Peyer's patch (tissue), 4 donors: ENCODE measurements around the gene HAND1. TPM values are rescaled to one million over a fixed set of nuclear protein-coding genes. Genes with fewer than 3 reads are reported as not detected.

Experiments used
- DNase-seq, 3 donors: peaks; one replicate each; pipeline ENCODE4 v3.0.0-alpha.2; 2017 to 2019
- H3K27ac ChIP-seq, 4 donors: fragments of 200-600 bp; sonication (generic); one replicate each; pipeline ENCODE4 v1.5.1; 2016 to 2019
- H3K27me3 ChIP-seq, 2 donors: fragments of 200-600 bp; sonication (generic); one replicate each; pipeline ENCODE4 v1.5.1; 2019
- H3K36me3 ChIP-seq, 3 donors: fragments of 200-600 bp; sonication (generic); one replicate each; pipeline ENCODE4 v1.5.1; 2016 to 2019
- H3K4me1 ChIP-seq, 4 donors: fragments of 200-600 bp; sonication (generic); one replicate each; pipeline ENCODE4 v1.5.1; 2016 to 2019
- H3K4me3 ChIP-seq, 4 donors: fragments of 200-600 bp; sonication (generic); 1 replicate in 3 of 4; 2 replicates in 1 of 4; pipeline ENCODE4 v1.5.1; 2016 to 2019; ENCODE audit warnings: mild to moderate bottlenecking in 1 of 4
- H3K9me3 ChIP-seq, 4 donors: fragments of 200-600 bp; sonication (generic); one replicate each; pipeline ENCODE4 v1.5.1; 2016 to 2019; ENCODE audit warnings: mild to moderate bottlenecking in 1 of 4
- CTCF ChIP-seq, 6 experiments: fragments of 450-650 bp in 4 of 6; fragments of 200-600 bp in 2 of 6; sonication (generic) in 1 of 6; IDR thresholded peaks; one replicate each; pipeline ENCODE4 v1.5.1; 2017 to 2019; ENCODE audit warnings: antibody characterized with exemption in 6 of 6, mild to moderate bottlenecking in 3 of 6, moderate library complexity in 1 of 6
- POLR2A ChIP-seq, 2 donors: fragments of 450-650 bp; IDR thresholded peaks; one replicate each; pipeline ENCODE4 v1.5.1; 2017; ENCODE audit warnings: antibody characterized with exemption in 2 of 2, mild to moderate bottlenecking in 2 of 2, moderate library complexity in 2 of 2
- total RNA-seq, 4 donors: library from RNA; depleted of rRNA; stranded (reverse); fragments of >200 nt; gene quantifications; one replicate each; pipeline ENCODE4 v1.1.0, GENCODE V29; 2016

HAND1 gene
- total RNA-seq, 4 donors from 2014 or later = 0.54 to 1.8 TPM; not detected in 2

- DNase-seq = no peak
- Histone ChIP-seq H3K9me3 (no peaks in the 10 kb centered on the region), H3K4me3 (no peak overlapping the region), H3K27ac (no peak overlapping the region), H3K36me3 (peaks cover 0 to 13% (median 0%) of the 10 kb centered on the region in 3 donors), H3K4me1 (no peaks in the 10 kb centered on the region), H3K27me3 (no peaks in the 10 kb centered on the region)
- TF ChIP-seq POLR2A (IDR thresholded peaks at IDR 0.05) = no peak
- no peak for TF ChIP-seq CTCF (IDR thresholded peaks at IDR 0.05)
Measured at GRCh38 chr5:154430466-154430865, 47.6 kb downstream of the HAND1 start.

GRCh38 chr5:154429341-154429740, 48.7 kb downstream of the HAND1 start:
- H3K9me3 ChIP-seq = no peaks in the 10 kb centered on the region
- peaks cover 0 to 2% (median 0%) of the 10 kb centered on the region in 3 donors for H3K36me3 ChIP-seq
- no peak for DNase-seq
- no peaks in the 10 kb centered on the region for H3K27me3 ChIP-seq
- no peaks in the 10 kb centered on the region for H3K4me1 ChIP-seq
- H3K4me3 ChIP-seq = no peak overlapping the region
- TF ChIP-seq CTCF (IDR thresholded peaks at IDR 0.05) = no peak
- TF ChIP-seq POLR2A (IDR thresholded peaks at IDR 0.05) = no peak
- H3K27ac ChIP-seq = no peak overlapping the region

GRCh38 chr5:154428208-154428607, 49.8 kb downstream of the HAND1 start:
- no peaks in the 10 kb centered on the region for H3K9me3 ChIP-seq
- H3K36me3 ChIP-seq = no peaks in the 10 kb centered on the region
- no peaks in the 10 kb centered on the region for H3K27me3 ChIP-seq
- no peak for TF ChIP-seq CTCF (IDR thresholded peaks at IDR 0.05)
- TF ChIP-seq POLR2A (IDR thresholded peaks at IDR 0.05) = no peak
- H3K4me1 ChIP-seq = no peaks in the 10 kb centered on the region
- no peak for DNase-seq
- H3K4me3 ChIP-seq = no peak overlapping the region
- no peak overlapping the region for H3K27ac ChIP-seq

Other genes starting within 250 kb of the HAND1 start
- gene SAP30L, start 32.2 kb downstream of the HAND1 start, total RNA-seq = 10 to 100 TPM; 36.7 to 69.6 (median 39.3) TPM